GM20000 (cell line): ENCODE data around the gene KCNH8.

Experiments
- DNase-seq: peaks from one replicate; pipeline ENCODE4 v3.0.0; 2012; ENCODE audit warnings: low spot score
- CTCF ChIP-seq: IDR thresholded peaks from 2 replicates; pipeline ENCODE4 v1.5.1; 2012; ENCODE audit warnings: mild to moderate bottlenecking, control low read depth; ENCODE audit errors: extremely low read depth, missing control alignments

Gene KCNH8

GRCh38 chr3:19110335-19110895, 37.9 kb upstream of the KCNH8 start:
- TF ChIP-seq CTCF = no peak
- DNase-seq = no peak

DNA sequence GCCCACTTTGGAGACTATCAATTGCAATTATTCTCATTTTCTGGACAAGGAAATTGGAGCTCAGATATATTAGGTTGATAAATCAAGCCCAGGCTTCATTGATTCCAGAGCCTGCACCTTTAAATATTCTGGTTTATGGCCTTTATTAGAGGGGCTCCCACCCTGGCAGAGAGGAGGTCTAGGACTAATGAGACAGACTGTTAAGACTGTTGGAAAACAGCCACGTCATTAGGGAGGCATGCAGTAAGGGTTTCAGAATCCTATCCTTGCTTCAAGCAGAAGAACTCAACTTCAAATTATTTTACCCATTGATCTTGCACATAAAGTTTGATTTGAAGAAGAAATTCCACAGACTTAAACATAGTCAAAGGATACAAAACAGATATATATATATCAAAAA, 33.8 kb upstream of the KCNH8 start:
- no peak for DNase-seq

GRCh38 chr3:19116239-19116638, 32.1 kb upstream of the KCNH8 start:
- no peak for DNase-seq
- TF ChIP-seq CTCF = no peak

More for the DNA sequence above, 33.8 kb upstream of the KCNH8 start:
- no peak for TF ChIP-seq CTCF

GRCh38 chr3:19124752-19125151, 23.6 kb upstream of the KCNH8 start:
- TF ChIP-seq CTCF = no peak
- no peak for DNase-seq

GRCh38 chr3:19139863-19140262, 8.4 kb upstream of the KCNH8 start:
- no peak for DNase-seq
- TF ChIP-seq CTCF = no peak

DNA sequence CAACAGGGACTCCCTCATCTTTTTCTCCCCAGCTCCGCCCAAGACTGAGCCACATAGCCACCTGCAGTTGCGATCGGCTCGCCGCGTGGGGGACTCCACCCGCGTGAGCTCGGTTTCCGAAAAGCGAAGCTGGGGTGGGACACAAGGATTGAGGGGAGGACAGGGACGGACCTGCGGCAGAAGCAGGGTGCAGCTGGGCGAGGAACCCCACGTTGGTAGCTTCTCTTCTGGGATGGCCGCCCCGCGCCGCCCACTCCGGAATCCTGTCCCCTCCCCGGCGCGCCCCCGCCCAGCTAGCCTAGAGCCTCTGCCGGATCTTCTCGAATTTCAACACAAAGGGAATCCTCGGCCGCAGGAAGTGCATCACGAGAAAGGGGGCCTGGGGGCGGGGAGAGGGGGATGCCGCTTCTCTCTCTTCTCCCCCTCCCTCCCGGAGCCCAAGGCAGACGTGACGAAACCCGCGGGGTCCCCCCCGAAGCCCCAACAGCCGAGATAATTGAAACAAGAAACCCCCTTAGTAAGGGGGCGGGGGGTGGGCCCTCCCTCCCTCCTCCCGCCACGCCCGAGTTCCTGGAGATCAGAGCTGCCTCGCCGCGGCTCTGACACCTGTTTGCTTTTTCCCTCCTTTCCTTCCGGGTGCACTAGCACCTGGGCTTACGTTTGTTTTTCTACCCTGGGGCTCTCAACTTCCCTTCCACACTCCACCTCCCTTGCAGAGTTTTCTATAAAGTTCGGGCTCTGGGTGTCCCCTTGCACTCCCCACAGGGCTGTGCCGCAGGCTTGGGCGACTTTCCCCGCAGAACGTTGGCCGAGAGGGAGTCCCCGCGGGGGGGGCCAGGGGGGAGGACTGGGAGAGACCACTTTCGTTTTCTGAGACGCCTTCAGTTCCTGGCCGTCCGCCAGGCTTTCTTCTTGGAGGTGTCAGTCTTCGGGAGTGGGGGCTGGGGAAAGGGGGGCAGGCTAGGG, 1.3 kb upstream of the KCNH8 start:
- peak; percentile 67 for DNase-seq
- TF ChIP-seq CTCF = peak; percentile 13

DNA sequence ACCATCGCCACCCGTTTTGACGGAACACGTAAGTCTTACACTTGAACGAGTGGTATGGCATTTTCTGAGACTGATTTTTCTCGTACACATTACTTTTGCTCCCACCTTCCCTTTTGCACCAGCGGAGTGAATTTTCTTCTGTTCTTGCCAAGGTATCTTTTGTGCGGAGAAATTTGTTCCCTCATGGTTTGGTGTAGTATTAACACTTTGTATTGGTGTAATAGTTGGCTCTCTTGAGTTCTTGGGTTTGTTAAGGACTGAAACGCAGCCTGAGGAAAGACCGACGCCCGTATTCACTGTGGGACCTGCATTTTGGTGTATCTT, 420 bp downstream of the KCNH8 start:
- DNase-seq = no peak
- TF ChIP-seq CTCF = no peak
